Measurements from ENCODE around the gene PPP1R9A.

DNA sequence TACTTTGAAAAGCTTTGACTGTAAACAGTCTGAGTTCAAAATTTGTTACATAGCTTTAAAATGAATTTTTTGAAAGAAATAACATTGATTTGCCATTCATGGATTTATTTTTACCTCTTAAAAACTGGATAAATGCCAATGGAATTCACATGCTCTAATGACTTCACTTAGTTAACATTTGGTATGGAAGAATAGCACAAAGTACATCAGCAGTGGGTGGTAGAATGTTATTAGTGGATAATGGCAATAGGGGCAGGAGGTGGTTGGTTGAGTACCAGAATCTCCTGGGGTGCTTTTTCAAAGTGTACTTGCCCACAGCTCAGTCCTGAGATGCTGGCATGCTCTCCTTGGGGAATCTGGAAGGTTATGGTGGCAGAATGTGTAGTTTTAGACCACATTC, 4.7 kb downstream of the PPP1R9A start:
- TF ChIP-seq, protein P1, sequence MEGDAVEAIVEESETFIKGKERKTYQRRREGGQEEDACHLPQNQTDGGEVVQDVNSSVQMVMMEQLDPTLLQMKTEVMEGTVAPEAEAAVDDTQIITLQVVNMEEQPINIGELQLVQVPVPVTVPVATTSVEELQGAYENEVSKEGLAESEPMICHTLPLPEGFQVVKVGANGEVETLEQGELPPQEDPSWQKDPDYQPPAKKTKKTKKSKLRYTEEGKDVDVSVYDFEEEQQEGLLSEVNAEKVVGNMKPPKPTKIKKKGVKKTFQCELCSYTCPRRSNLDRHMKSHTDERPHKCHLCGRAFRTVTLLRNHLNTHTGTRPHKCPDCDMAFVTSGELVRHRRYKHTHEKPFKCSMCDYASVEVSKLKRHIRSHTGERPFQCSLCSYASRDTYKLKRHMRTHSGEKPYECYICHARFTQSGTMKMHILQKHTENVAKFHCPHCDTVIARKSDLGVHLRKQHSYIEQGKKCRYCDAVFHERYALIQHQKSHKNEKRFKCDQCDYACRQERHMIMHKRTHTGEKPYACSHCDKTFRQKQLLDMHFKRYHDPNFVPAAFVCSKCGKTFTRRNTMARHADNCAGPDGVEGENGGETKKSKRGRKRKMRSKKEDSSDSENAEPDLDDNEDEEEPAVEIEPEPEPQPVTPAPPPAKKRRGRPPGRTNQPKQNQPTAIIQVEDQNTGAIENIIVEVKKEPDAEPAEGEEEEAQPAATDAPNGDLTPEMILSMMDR (IDR thresholded peaks at IDR 0.05 in 2 of 3, conservative IDR thresholded peaks at IDR 0.05 in 1 of 3; ENCODE audit: borderline replicate concordance in 1 of 3, insufficient read depth in 1 of 3, low read depth in 2 of 3, low read length in 2 of 3): no peak
- no peak for TF ChIP-seq POLR2AphosphoS5 (IDR thresholded peaks at IDR 0.05; ENCODE audit: low read depth, low read length)
- TF ChIP-seq POLR2A (IDR thresholded peaks at IDR 0.05; ENCODE audit: borderline replicate concordance, extremely low read depth, insufficient read depth, insufficient read length): no peak
- no peak for TF ChIP-seq CBX3 (IDR thresholded peaks at IDR 0.05; ENCODE audit: low read depth)
- TF ChIP-seq JUND (IDR thresholded peaks at IDR 0.05): no peak
- no peak for TF ChIP-seq EZH2 (IDR thresholded peaks at IDR 0.05)
- no peak for TF ChIP-seq EZH2phosphoT487 (IDR thresholded peaks at IDR 0.05; ENCODE audit: borderline replicate concordance)
